ENCODE measurements around the gene ALDH3A2. TPM values are rescaled to one million over a fixed set of nuclear protein-coding genes. Genes with fewer than 3 reads are reported as not detected.

Gene ALDH3A2
- total RNA-seq, 2 donors from 2014 or later: 128 to 131 TPM

GRCh38 chr17:19719355-19720209 is 71.0 kb downstream of the ALDH3A2 start:
- H3K27ac ChIP-seq: no peak overlapping the region
- TF ChIP-seq POLR2A (IDR thresholded peaks at IDR 0.05) (no peak), CTCF (IDR thresholded peaks at IDR 0.05) (no peak)
- H3K9me3 ChIP-seq: no peaks in the 10 kb centered on the region
- ATAC-seq (no peak), DNase-seq (no peak)
- 77 to 85% methylated on average over 11 to 22 of the region's 23 CpGs for WGBS, 2 donors
- intact Hi-C loops (cut with DNase I): no loop called here
- H3K27me3 ChIP-seq: no peaks in the 10 kb centered on the region
- H3K4me3 ChIP-seq: no peak overlapping the region
- no peaks in the 10 kb centered on the region for H3K36me3 ChIP-seq (replicated peaks in 1 of 2; ENCODE audit: insufficient read depth in 1 of 2, low read depth in 2 of 2)
- H3K4me1 ChIP-seq: peaks cover 20% of the 10 kb centered on the region

- H3K4me1 ChIP-seq: peaks cover 18% of the 10 kb centered on the region
- WGBS, 2 donors: 43 to 55% methylated on average over 3 to 5 of the region's 5 CpGs
- intact Hi-C loops (cut with DNase I): no loop called here
- H3K4me3 ChIP-seq: no peak overlapping the region
- no peak overlapping the region for H3K27ac ChIP-seq
- H3K36me3 ChIP-seq (replicated peaks in 1 of 2; ENCODE audit: insufficient read depth in 1 of 2, low read depth in 2 of 2): no peaks in the 10 kb centered on the region
- H3K27me3 ChIP-seq: no peaks in the 10 kb centered on the region
- H3K9me3 ChIP-seq: no peaks in the 10 kb centered on the region
- no peak for DNase-seq
- no peak for TF ChIP-seq CTCF (IDR thresholded peaks at IDR 0.05)
- no peak for TF ChIP-seq POLR2A (IDR thresholded peaks at IDR 0.05)
- ATAC-seq: no peak
Measured at GRCh38 chr17:19720210-19720475, 71.6 kb downstream of the ALDH3A2 start.

GRCh38 chr17:19720631-19721426 is 72.3 kb downstream of the ALDH3A2 start:
- no peak overlapping the region for H3K27ac ChIP-seq

GRCh38 chr17:19723964-19724363 is 75.4 kb downstream of the ALDH3A2 start:
- DNase-seq (no peak), ATAC-seq (no peak)
- Histone ChIP-seq H3K36me3 (replicated peaks in 1 of 2; ENCODE audit: insufficient read depth in 1 of 2, low read depth in 2 of 2) (no peaks in the 10 kb centered on the region), H3K27ac (no peak overlapping the region), H3K9me3 (no peaks in the 10 kb centered on the region), H3K4me3 (no peak overlapping the region), H3K27me3 (no peaks in the 10 kb centered on the region), H3K4me1 (peaks cover 41% of the 10 kb centered on the region)
- WGBS, 2 donors: 80 to 100% methylated on average over 1 of the region's 1 CpG
- TF ChIP-seq CTCF (IDR thresholded peaks at IDR 0.05): no peak
- TF ChIP-seq POLR2A (IDR thresholded peaks at IDR 0.05): no peak
- intact Hi-C loops (cut with DNase I): no loop called here

More at GRCh38 chr17:19720631-19721426, 72.3 kb downstream of the ALDH3A2 start:
- Histone ChIP-seq H3K27me3 (no peaks in the 10 kb centered on the region), H3K36me3 (replicated peaks in 1 of 2; ENCODE audit: insufficient read depth in 1 of 2, low read depth in 2 of 2) (no peaks in the 10 kb centered on the region), H3K9me3 (no peaks in the 10 kb centered on the region), H3K4me3 (no peak overlapping the region), H3K4me1 (peaks cover 18% of the 10 kb centered on the region)
- 52 to 65% methylated on average over 8 to 9 of the region's 9 CpGs for WGBS, 2 donors
- DNase-seq (no peak), ATAC-seq (no peak)
- TF ChIP-seq POLR2A (IDR thresholded peaks at IDR 0.05) (no peak), CTCF (IDR thresholded peaks at IDR 0.05) (no peak)
- intact Hi-C loops (cut with DNase I): no loop called here
